Fibroblast of skin of left biceps (primary cell): Measurements from ENCODE around the gene CLEC12A.

Experiments used
- DNase-seq, 2 experiments: peaks; one replicate each; pipeline ENCODE4 v3.0.0-alpha.2; 2013; ENCODE audit warnings: low read depth in 2 of 2

The CLEC12A gene

GRCh38 chr12:10033783-10034545 lies 62.8 kb downstream of the CLEC12A start:
- DNase-seq, result no peak
